ENCODE results near the gene SELENOP. TPM values are rescaled to one million over a fixed set of nuclear protein-coding genes. Genes with fewer than 3 reads are reported as not detected.

SELENOP gene
- total RNA-seq, 1 donor from 2014 or later: 149 TPM

DNA sequence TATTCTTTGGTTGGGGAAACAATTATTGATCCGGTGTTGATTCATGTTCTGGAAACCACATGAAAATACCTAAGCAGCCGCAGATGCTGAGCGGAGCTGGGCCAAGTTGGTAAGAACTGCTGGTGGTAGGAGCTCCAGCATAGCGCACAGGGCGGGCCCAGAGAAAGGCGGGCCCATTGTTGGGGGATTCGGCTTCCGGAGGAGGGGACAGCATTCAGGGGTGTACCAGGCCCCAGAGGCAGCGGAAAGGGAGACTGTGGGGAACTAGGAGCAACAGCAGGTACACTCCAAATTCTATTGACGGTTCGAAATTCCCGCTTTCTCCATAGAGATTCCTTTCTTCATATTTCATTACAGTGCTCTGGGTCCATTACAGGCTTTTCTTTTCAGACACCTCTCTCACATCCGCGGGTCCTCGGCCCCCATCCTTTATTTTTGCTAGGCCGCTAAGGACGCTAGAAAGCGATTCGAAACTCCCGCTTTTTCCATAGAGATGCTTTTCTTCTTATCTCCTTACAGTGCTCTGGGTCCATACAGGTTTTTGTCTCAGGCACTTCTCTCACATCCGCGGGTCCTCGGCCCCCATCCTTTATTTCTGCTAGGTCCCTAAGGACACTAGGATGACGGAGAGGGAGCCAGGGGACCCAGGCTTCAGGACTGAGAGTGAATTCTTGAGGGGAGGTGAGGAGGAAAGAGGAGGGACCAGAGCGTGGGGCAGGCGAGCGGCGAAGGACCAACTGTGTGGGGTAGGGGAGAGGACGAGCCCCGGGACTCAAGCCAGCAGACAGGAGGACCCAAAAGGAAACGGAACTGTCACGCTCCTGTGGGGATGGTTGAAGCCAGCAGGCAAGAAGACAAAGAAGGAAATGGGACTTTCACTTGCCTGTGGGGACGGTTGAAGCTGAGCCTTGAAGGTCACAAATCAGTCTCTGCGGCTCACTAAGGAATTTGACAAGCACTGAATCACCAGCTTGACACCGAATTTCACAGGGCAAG lies 54.8 kb downstream of the SELENOP start, which contains the start of gene CCDC152:
TSS of gene CCDC152 (plus strand) at position 213 of the 996 bp plus-strand sequence. CDS start 2,304 bp downstream, outside the sequence.
- intact Hi-C loops (cut with DNase I): no loop called here
- DNase-seq (ENCODE audit: low spot score): peak; percentile 67

DNA sequence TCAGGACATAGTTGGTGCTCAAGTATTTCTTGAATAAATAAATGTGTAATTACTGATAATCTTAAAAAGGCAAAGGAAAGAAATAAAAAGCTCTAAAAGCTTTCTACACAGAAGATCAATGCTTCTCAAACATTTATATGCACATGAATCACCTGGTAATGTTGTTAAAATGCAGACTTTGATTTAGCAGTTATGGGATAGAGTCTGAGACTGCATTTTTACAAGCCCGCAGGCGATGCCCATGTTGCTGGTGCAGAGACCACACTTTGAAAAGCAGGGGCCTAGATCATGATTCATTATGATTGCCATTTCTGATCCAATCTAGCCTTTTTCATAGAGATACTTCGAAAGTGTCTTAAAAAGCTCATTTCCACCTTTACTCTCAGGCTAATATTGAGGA lies 58.6 kb downstream of the SELENOP start:
- intact Hi-C loops (cut with DNase I): no loop called here
- DNase-seq (ENCODE audit: low spot score): no peak

DNA sequence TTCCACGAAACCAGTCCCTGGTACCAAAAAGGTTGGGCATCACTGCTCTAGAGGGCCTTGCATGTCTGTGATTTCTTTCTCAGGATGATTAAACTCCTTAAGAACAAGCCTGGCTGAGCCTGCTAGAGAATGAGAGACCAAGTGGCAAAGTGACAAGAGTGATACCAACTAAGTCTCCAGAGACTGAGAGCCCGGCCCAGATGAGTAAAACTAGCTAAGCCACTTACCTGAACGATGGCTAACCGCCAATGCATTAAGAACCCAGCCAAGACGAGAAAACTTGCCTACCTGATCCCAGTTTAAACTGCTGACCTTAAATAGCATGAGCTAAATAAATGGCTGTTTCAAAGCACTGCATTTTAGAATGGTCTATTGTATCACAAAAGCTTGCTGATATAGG lies 60.6 kb downstream of the SELENOP start:
- intact Hi-C loops (cut with DNase I): no loop called here

DNA sequence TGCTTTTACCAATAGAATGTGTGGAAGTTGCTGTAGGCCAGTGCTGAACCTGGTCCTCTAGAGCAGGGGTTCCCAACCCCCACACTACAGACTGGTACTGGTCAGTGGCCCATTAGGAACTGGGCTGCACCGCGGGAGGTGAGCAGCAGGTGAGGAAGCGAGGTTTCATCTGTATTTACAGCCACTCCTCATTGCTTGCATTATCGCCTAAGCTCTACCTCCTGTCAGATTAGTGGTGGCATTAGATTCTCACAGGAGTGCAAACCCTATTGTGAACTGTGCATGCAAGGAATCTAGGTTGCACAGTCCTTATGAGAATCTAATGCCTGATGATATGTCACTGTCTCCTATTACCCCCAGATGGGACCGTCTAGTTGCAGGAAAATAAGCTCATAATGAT lies 61.2 kb downstream of the SELENOP start:
- DNase-seq (ENCODE audit: low spot score): no peak
- intact Hi-C loops (cut with DNase I): no loop called here

More for the DNA sequence above, 60.6 kb downstream of the SELENOP start:
- no peak for DNase-seq (ENCODE audit: low spot score)

Other genes with a start within 250 kb of the SELENOP start
- gene CCDC152, start 55.1 kb downstream of the SELENOP start, total RNA-seq: 1.0 TPM
- gene ANXA2R, start 228.4 kb upstream of the SELENOP start, total RNA-seq: 1.2 TPM